DND-41 (cell line): Measurements from ENCODE around the gene CGRRF1.

Experiments used
- ATAC-seq: fragments of 200-7000 bp; cut with Tn5 transposase; 3 replicates; pipeline ENCODE4 v1.9.1; 2021; ENCODE audit warnings: low read depth; ENCODE audit not compliant: insufficient read depth
- DNase-seq: peaks from one replicate; pipeline ENCODE4 v3.0.0-alpha.2; 2020
- H2AFZ ChIP-seq: 2 replicates; pipeline ENCODE4 v1.6.0; 2012; ENCODE audit warnings: low read depth, low read length
- H3K27ac ChIP-seq: 2 replicates; pipeline ENCODE4 v1.5.1; 2012; ENCODE audit warnings: low read length, inconsistent platforms
- H3K27me3 ChIP-seq: fragments of 200-600 bp; sonication (generic); 2 replicates; pipeline ENCODE4 v1.6.0; 2012; ENCODE audit warnings: low read length, mild to moderate bottlenecking, inconsistent platforms; ENCODE audit not compliant: insufficient read depth, poor library complexity
- H3K36me3 ChIP-seq: 2 replicates; pipeline ENCODE4 v1.5.1; 2012; ENCODE audit warnings: low read length, inconsistent platforms; ENCODE audit not compliant: insufficient read depth
- H3K4me1 ChIP-seq: 2 replicates; pipeline ENCODE4 v1.5.1; 2012; ENCODE audit warnings: mild to moderate bottlenecking, low read length; ENCODE audit not compliant: insufficient read depth
- H3K4me2 ChIP-seq: 2 replicates; pipeline ENCODE4 v1.6.0; 2012; ENCODE audit warnings: mild to moderate bottlenecking, moderate library complexity, low read length, inconsistent platforms; ENCODE audit not compliant: insufficient read depth
- H3K4me3 ChIP-seq, 2 experiments: fragments of 200-600 bp in 1 of 2; shearing (Covaris generic) in 1 of 2; 2 replicates each; pipeline ENCODE4 v1.5.1; 2012 to 2016; ENCODE audit warnings: inconsistent platforms in 2 of 2, low read length in 2 of 2, mild to moderate bottlenecking in 2 of 2, low read depth in 1 of 2, moderate library complexity in 1 of 2
- H3K79me2 ChIP-seq: 2 replicates; pipeline ENCODE4 v1.6.0; 2012; ENCODE audit warnings: low read length, inconsistent platforms; ENCODE audit not compliant: insufficient read depth
- H3K9ac ChIP-seq: 2 replicates; pipeline ENCODE4 v1.6.0; 2012; ENCODE audit warnings: low read depth, mild to moderate bottlenecking, inconsistent platforms, low read length, moderate library complexity
- H3K9me3 ChIP-seq: 2 replicates; pipeline ENCODE4 v1.5.1; 2012; ENCODE audit warnings: low read length, moderate library complexity, mild to moderate bottlenecking, inconsistent platforms; ENCODE audit not compliant: insufficient read depth, severe bottlenecking
- H4K20me1 ChIP-seq: 2 replicates; pipeline ENCODE4 v1.6.0; 2012; ENCODE audit warnings: low read length; ENCODE audit not compliant: insufficient read depth
- EZH2 ChIP-seq: IDR thresholded peaks from 3 replicates; pipeline ENCODE4 v1.6.1; 2012; ENCODE audit warnings: borderline replicate concordance, low read depth, mild to moderate bottlenecking, moderate library complexity, low read length, inconsistent platforms; ENCODE audit not compliant: severe bottlenecking
- TF ChIP-seq, protein P1 (sequence below): IDR thresholded peaks from 2 replicates; pipeline ENCODE4 v1.5.1; 2012; ENCODE audit warnings: borderline replicate concordance, low read length, moderate library complexity, mild to moderate bottlenecking; ENCODE audit not compliant: poor library complexity, severe bottlenecking; ENCODE audit errors: extremely low read depth

Gene CGRRF1

GRCh38 chr14:54501480-54501879 lies 8.2 kb upstream of the CGRRF1 start:
- H3K36me3 ChIP-seq = no peaks in the 10 kb centered on the region
- no peak for ATAC-seq
- no peaks in the 10 kb centered on the region for H4K20me1 ChIP-seq
- peaks cover 15% of the 10 kb centered on the region for H3K27me3 ChIP-seq
- no peaks in the 10 kb centered on the region for H3K79me2 ChIP-seq
- H3K4me1 ChIP-seq = no peaks in the 10 kb centered on the region
- H2AFZ ChIP-seq = no peak overlapping the region
- no peak overlapping the region for H3K27ac ChIP-seq
- TF ChIP-seq, protein P1, sequence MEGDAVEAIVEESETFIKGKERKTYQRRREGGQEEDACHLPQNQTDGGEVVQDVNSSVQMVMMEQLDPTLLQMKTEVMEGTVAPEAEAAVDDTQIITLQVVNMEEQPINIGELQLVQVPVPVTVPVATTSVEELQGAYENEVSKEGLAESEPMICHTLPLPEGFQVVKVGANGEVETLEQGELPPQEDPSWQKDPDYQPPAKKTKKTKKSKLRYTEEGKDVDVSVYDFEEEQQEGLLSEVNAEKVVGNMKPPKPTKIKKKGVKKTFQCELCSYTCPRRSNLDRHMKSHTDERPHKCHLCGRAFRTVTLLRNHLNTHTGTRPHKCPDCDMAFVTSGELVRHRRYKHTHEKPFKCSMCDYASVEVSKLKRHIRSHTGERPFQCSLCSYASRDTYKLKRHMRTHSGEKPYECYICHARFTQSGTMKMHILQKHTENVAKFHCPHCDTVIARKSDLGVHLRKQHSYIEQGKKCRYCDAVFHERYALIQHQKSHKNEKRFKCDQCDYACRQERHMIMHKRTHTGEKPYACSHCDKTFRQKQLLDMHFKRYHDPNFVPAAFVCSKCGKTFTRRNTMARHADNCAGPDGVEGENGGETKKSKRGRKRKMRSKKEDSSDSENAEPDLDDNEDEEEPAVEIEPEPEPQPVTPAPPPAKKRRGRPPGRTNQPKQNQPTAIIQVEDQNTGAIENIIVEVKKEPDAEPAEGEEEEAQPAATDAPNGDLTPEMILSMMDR = no peak
- no peak for TF ChIP-seq EZH2
- no peaks in the 10 kb centered on the region for H3K9me3 ChIP-seq
- no peak for DNase-seq
- no peak overlapping the region for H3K9ac ChIP-seq
- no peak overlapping the region for H3K4me2 ChIP-seq
- no peak overlapping the region for H3K4me3 ChIP-seq

GRCh38 chr14:54502602-54503001 lies 7.1 kb upstream of the CGRRF1 start:
- H3K79me2 ChIP-seq = no peaks in the 10 kb centered on the region
- no peaks in the 10 kb centered on the region for H3K36me3 ChIP-seq
- no peak for DNase-seq
- ATAC-seq = no peak
- H3K4me2 ChIP-seq = no peak overlapping the region
- no peak overlapping the region for H3K4me3 ChIP-seq
- H3K4me1 ChIP-seq = no peaks in the 10 kb centered on the region
- H3K9ac ChIP-seq = no peak overlapping the region
- TF ChIP-seq, protein P1 = no peak
- TF ChIP-seq EZH2 = no peak
- no peak overlapping the region for H3K27ac ChIP-seq
- H4K20me1 ChIP-seq = no peaks in the 10 kb centered on the region
- H3K27me3 ChIP-seq = peaks cover 18% of the 10 kb centered on the region
- no peak overlapping the region for H2AFZ ChIP-seq
- H3K9me3 ChIP-seq = no peaks in the 10 kb centered on the region

DNA sequence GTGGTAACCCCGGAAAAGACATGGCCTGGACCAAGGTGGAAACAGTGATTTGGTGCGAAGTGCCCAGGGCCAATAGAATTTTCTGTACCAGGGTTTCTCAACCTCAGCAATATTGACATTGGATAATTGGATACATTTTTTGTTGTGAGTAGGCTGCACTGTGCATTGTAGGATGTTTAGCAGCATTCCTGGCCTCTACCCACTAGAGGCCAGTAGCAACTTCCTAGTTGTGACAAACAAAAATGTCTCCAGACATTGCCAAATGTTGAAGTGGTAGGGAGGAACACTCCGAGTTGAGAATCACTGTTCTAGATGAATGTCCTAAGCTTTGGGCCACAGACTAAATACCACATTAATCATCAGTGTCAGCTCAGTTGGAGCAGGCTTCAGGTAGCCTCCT lies 6.2 kb upstream of the CGRRF1 start:
- no peak for DNase-seq
- no peak overlapping the region for H3K4me3 ChIP-seq

More for the DNA sequence above, 6.2 kb upstream of the CGRRF1 start:
- Histone ChIP-seq H4K20me1 (no peaks in the 10 kb centered on the region), H3K27me3 (peaks cover 9% of the 10 kb centered on the region), H3K9ac (no peak overlapping the region), H3K4me2 (no peak overlapping the region), H2AFZ (no peak overlapping the region), H3K27ac (no peak overlapping the region), H3K4me1 (no peaks in the 10 kb centered on the region), H3K36me3 (no peaks in the 10 kb centered on the region), H3K79me2 (no peaks in the 10 kb centered on the region), H3K9me3 (no peaks in the 10 kb centered on the region)
- no peak for ATAC-seq
- TF ChIP-seq EZH2 = no peak
- TF ChIP-seq, protein P1 = peak; percentile 47
